NCI-H2196 treated with DMSO at 0.1 percent for 48 hours (cell line): Measurements from ENCODE around the gene TAS1R1.
A peak's percentile ranks its signal among the peaks of the same experiment; 100 is the strongest.

Source experiments
- DNase-seq: peaks from one replicate; lab custom pipeline; 2025; ENCODE audit not compliant: unreplicated experiment; lab: John Stamatoyannopoulos, UW

Gene TAS1R1

GRCh38 chr1:6570100-6570499 is 15.0 kb downstream of the TAS1R1 start:
- DNase-seq: no peak

- no peak for DNase-seq
Measured at GRCh38 chr1:6570987-6571386, 15.9 kb downstream of the TAS1R1 start.

- DNase-seq: no peak
Measured at GRCh38 chr1:6572653-6573383, 17.7 kb downstream of the TAS1R1 start.

- no peak for DNase-seq
Measured at GRCh38 chr1:6574025-6574620, 19.0 kb downstream of the TAS1R1 start.

- DNase-seq: no peak
Measured at GRCh38 chr1:6574818-6575217, 19.7 kb downstream of the TAS1R1 start.

- DNase-seq: no peak
Measured at GRCh38 chr1:6577831-6578525, 22.9 kb downstream of the TAS1R1 start.

GRCh38 chr1:6578624-6579373 is 23.7 kb downstream of the TAS1R1 start:
- DNase-seq: no peak

- DNase-seq: peak; percentile 95
Measured at GRCh38 chr1:6579374-6580118, 24.4 kb downstream of the TAS1R1 start, which contains the start of gene ZBTB48. Gene ZBTB48, plus strand, starts transcription at chr1:6579994. Its CDS starts 616 bp downstream, at chr1:6580610.

GRCh38 chr1:6580119-6580592 is 25.0 kb downstream of the TAS1R1 start:
- DNase-seq: no peak

- DNase-seq: no peak
Measured at GRCh38 chr1:6580593-6581409, 25.7 kb downstream of the TAS1R1 start.

- DNase-seq: peak; percentile 14
Measured at GRCh38 chr1:6581561-6582305, 26.6 kb downstream of the TAS1R1 start.

GRCh38 chr1:6582370-6582769 is 27.3 kb downstream of the TAS1R1 start:
- DNase-seq: no peak

GRCh38 chr1:6584126-6585080 is 29.3 kb downstream of the TAS1R1 start:
- DNase-seq: no peak

- DNase-seq: no peak
Measured at GRCh38 chr1:6585081-6585722, 30.1 kb downstream of the TAS1R1 start.

- no peak for DNase-seq
Measured at GRCh38 chr1:6585841-6586240, 30.7 kb downstream of the TAS1R1 start.

GRCh38 chr1:6586404-6586816 is 31.3 kb downstream of the TAS1R1 start:
- DNase-seq: no peak

GRCh38 chr1:6587261-6588005 is 32.3 kb downstream of the TAS1R1 start:
- peak; percentile 83 for DNase-seq
